IMR-90 (cell line): ENCODE data around the gene BMP7. TPM values are rescaled to one million over a fixed set of nuclear protein-coding genes. Genes with fewer than 3 reads are reported as not detected.

Source experiments
- ATAC-seq: fragments of 200-7000 bp; cut with Tn5 transposase; 2 replicates; pipeline ENCODE4 v1.9.1; 2020; ENCODE audit warnings: low read depth, mild to moderate bottlenecking, moderate library complexity
- BruUV-seq: library from RNA; stranded (reverse); fragments of 400-500 nt; replicated peaks from 2 replicates; lab custom pipeline; 2021; lab: Mats Ljungman, UMichigan
- CTCF ChIA-PET: fragments of 300-600 bp; formaldehyde crosslinking; extraction: SDS; loops from one replicate; lab custom pipeline; 2021; ENCODE audit warnings: antibody characterized with exemption; lab: Yijun Ruan, JAX
- POLR2A ChIA-PET: fragments of 300-600 bp; sonication (Branson Sonifier 250); formaldehyde crosslinking; loops from one replicate; lab custom pipeline; 2022; ENCODE audit warnings: antibody characterized with exemption; ENCODE audit not compliant: unreplicated experiment; lab: Charles Lee
- DNase-seq: peaks from one replicate; pipeline ENCODE4 v3.0.0; 2013
- H2AFZ ChIP-seq: replicated peaks from 2 replicates; pipeline ENCODE3; 2013; ENCODE audit warnings: low read length, mild to moderate bottlenecking; ENCODE audit not compliant: poor library complexity
- H2AK5ac ChIP-seq: 2 replicates; pipeline ENCODE4 v1.6.1; 2013; ENCODE audit warnings: low read depth, low read length, inconsistent platforms
- H2AK9ac ChIP-seq: replicated peaks from 2 replicates; pipeline ENCODE3; 2013; ENCODE audit warnings: mild to moderate bottlenecking, low read depth, low read length, moderate library complexity; ENCODE audit not compliant: poor library complexity
- H2BK120ac ChIP-seq: 2 replicates; pipeline ENCODE4 v1.6.1; 2013; ENCODE audit warnings: low read depth, low read length, inconsistent platforms
- H2BK15ac ChIP-seq: 3 replicates; pipeline ENCODE4 v1.6.1; 2013; ENCODE audit warnings: low read depth, low read length, inconsistent platforms
- H2BK20ac ChIP-seq: 2 replicates; pipeline ENCODE4 v1.6.1; 2013; ENCODE audit warnings: low read depth, mild to moderate bottlenecking, inconsistent platforms, low read length, moderate library complexity
- H2BK5ac ChIP-seq: 2 replicates; pipeline ENCODE4 v1.6.1; 2013; ENCODE audit warnings: mild to moderate bottlenecking, low read depth, low read length, inconsistent platforms; ENCODE audit not compliant: poor library complexity, severe bottlenecking
- H3K14ac ChIP-seq: replicated peaks from 2 replicates; pipeline ENCODE4 v1.6.1; 2013; ENCODE audit warnings: low read depth, low read length, inconsistent platforms
- H3K18ac ChIP-seq: 2 replicates; pipeline ENCODE4 v1.6.1; 2013; ENCODE audit warnings: low read depth, low read length, control low read depth
- H3K23ac ChIP-seq: 2 replicates; pipeline ENCODE4 v1.6.1; 2013; ENCODE audit warnings: low read depth, low read length, inconsistent platforms
- H3K27ac ChIP-seq: 2 replicates; pipeline ENCODE4 v1.5.1; 2013; ENCODE audit warnings: mild to moderate bottlenecking, control low read depth, low read length; ENCODE audit not compliant: insufficient read depth
- H3K27me3 ChIP-seq: 2 replicates; pipeline ENCODE4 v1.6.1; 2013; ENCODE audit warnings: low read length; ENCODE audit not compliant: control insufficient read depth, insufficient read depth
- H3K36me3 ChIP-seq: 2 replicates; pipeline ENCODE4 v1.6.1; 2013; ENCODE audit warnings: low read length, mixed read lengths; ENCODE audit not compliant: control insufficient read depth, insufficient read depth
- H3K4ac ChIP-seq: 2 replicates; pipeline ENCODE4 v1.6.1; 2013; ENCODE audit warnings: low read depth, low read length, inconsistent platforms
- H3K4me1 ChIP-seq: 2 replicates; pipeline ENCODE4 v1.6.1; 2013; ENCODE audit warnings: low read length, mixed read lengths; ENCODE audit not compliant: control insufficient read depth, insufficient read depth
- H3K4me2 ChIP-seq: 2 replicates; pipeline ENCODE4 v1.6.1; 2013; ENCODE audit warnings: low read depth, mild to moderate bottlenecking, control low read depth, low read length, moderate library complexity
- H3K4me3 ChIP-seq: 2 replicates; pipeline ENCODE4 v1.5.1; 2013; ENCODE audit warnings: low read depth, mild to moderate bottlenecking, control low read depth, low read length, moderate library complexity; ENCODE audit not compliant: insufficient read depth
- H3K56ac ChIP-seq: 2 replicates; pipeline ENCODE4 v1.6.1; 2013; ENCODE audit warnings: low read length, inconsistent platforms; ENCODE audit not compliant: insufficient read depth; ENCODE audit errors: extremely low read depth
- H3K79me1 ChIP-seq, 2 experiments: 2 replicates each; pipeline ENCODE4 v1.6.1; 2013; ENCODE audit warnings: low read length in 2 of 2, inconsistent platforms in 1 of 2, low read depth in 1 of 2
- H3K9ac ChIP-seq: 2 replicates; pipeline ENCODE4 v1.6.1; 2013; ENCODE audit warnings: low read depth, low read length, control low read depth
- H3K9me1 ChIP-seq: 2 replicates; pipeline ENCODE4 v1.6.1; 2013; ENCODE audit warnings: low read length, inconsistent platforms; ENCODE audit not compliant: insufficient read depth
- H3K9me3 ChIP-seq: 2 replicates; pipeline ENCODE4 v1.6.1; 2013; ENCODE audit warnings: low read length; ENCODE audit not compliant: control insufficient read depth, insufficient read depth
- H4K20me1 ChIP-seq: 2 replicates; pipeline ENCODE4 v1.6.1; 2013; ENCODE audit warnings: low read length, inconsistent platforms; ENCODE audit not compliant: insufficient read depth
- H4K5ac ChIP-seq: 2 replicates; pipeline ENCODE4 v1.6.1; 2013; ENCODE audit warnings: mild to moderate bottlenecking, low read depth, low read length, control low read depth
- H4K8ac ChIP-seq, 2 experiments: 2 replicates each; pipeline ENCODE4 v1.6.1; 2013; ENCODE audit warnings: low read depth in 2 of 2, low read length in 2 of 2, control low read depth in 1 of 2, inconsistent platforms in 1 of 2
- H4K91ac ChIP-seq: 2 replicates; pipeline ENCODE4 v1.6.1; 2013; ENCODE audit warnings: low read depth, low read length, inconsistent platforms; ENCODE audit not compliant: insufficient read depth
- CTCF ChIP-seq: conservative IDR thresholded peaks from 2 replicates; pipeline ENCODE4 v1.5.1; 2012; ENCODE audit warnings: mild to moderate bottlenecking, low read depth, low read length, improper control_type of control experiment
- WGBS, 2 experiments: methylation state at CpG; one replicate each; pipeline versions ENCODE4 v1.1.5 to v1.1.7; 2013; ENCODE audit warnings: missing lambda C conversion rate in 2 of 2; ENCODE audit not compliant: insufficient read length in 1 of 2; ENCODE audit errors: extremely low coverage in 2 of 2; 5-methylcytosine and 5-hydroxymethylcytosine counted together
- dilution Hi-C: fragments of 300-500 bp; cut with HindIII; formaldehyde crosslinking; loops from one replicate; pipeline ENCODE4 v1.14.3; 2018; ENCODE audit warnings: low sequenced_read_pairs; ENCODE audit not compliant: unreplicated experiment
- in situ Hi-C: fragments of 300-500 bp; cut with MboI; formaldehyde crosslinking; loops from 3 replicates; pipeline ENCODE4 v1.14.3; 2019; ENCODE audit warnings: low sequenced_read_pairs, inconsistent platforms, mixed read lengths
- intact Hi-C: fragments of 100-400 bp; cut with micrococcal nuclease; formaldehyde crosslinking; loops from 2 replicates; pipeline ENCODE4 v1.10.0; 2022
- polyA plus RNA-seq, 3 experiments: library from polyadenylated mRNA; depleted of rRNA; stranded (reverse); fragments of >200 nt; gene quantifications; 2 replicates each; pipeline ENCODE4 v1.2.3, GENCODE V29; 2012; ENCODE audit warnings: low replicate concordance in 1 of 3
- total RNA-seq: library from RNA; depleted of rRNA; stranded (reverse); fragments of >200 nt; gene quantifications from 2 replicates; pipeline ENCODE4 v1.2.3, GENCODE V29; 2012

Gene BMP7
- total and polyA plus RNA-seq, 2 of the 4 experiments (the other 2 are of a cell fraction): not detected

DNA sequence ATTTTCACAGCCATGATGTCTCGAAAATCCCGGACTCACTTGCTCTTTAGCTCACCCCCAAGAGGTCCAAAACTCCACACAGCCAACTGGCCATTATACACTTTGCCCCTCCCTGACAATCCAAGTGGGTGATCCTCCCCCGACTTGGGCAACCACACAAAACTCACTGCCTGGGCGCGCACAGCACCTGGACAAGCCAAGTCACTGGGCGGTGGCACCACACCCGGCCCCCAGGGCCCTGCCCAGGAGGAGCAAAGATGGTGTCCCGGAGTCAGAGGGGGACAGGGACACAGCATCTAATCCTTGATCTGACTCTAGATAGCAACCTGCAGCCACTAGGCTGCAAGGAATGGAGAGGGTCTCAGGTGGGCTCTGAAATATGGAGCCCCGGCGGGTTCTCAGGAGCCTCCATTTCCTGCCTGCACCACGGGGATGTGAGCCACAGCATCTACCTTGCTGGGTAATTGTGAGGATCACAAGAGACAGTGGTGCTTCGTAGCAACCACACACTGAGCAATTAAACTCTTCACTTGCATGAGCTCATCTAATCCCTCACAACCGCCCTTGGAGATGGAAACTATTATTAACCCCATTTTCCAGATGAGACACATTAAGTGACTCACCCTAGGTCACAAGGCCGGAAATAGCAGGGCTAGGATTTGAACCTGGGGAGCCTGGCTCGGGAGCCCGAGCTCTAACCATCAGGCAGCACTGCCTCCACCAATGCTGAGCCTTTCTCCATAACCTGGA lies 66.6 kb downstream of the BMP7 start:
- H2BK20ac ChIP-seq: no peak overlapping the region
- no peak overlapping the region for H2BK120ac ChIP-seq
- CTCF ChIA-PET: no interaction called here
- H3K4me3 ChIP-seq: no peak overlapping the region
- no peak for ATAC-seq
- H4K5ac ChIP-seq: no peak overlapping the region
- H3K4me2 ChIP-seq: no peak overlapping the region
- 67% methylated on average over 4 of the region's 16 CpGs; no CpG with 5 or more reads in 1 of the 2 experiments for WGBS, 2 experiments
- TF ChIP-seq CTCF: no peak
- H3K18ac ChIP-seq: no peak overlapping the region
- dilution Hi-C loops (no loop called here), intact Hi-C loops (no loop called here), in situ Hi-C loops (no loop called here)
- no peak overlapping the region for H3K14ac ChIP-seq
- H2AFZ ChIP-seq: no peak overlapping the region
- no peak overlapping the region for H2AK9ac ChIP-seq
- H3K36me3 ChIP-seq: no peaks in the 10 kb centered on the region
- H3K23ac ChIP-seq: no peak overlapping the region
- POLR2A ChIA-PET: no interaction called here
- no peaks in the 10 kb centered on the region for H3K4me1 ChIP-seq
- BruUV-seq: no TSS peak
- DNase-seq: no peak
- H3K56ac ChIP-seq: no peak overlapping the region
- no peak overlapping the region for H4K91ac ChIP-seq
- no peak overlapping the region for H3K9ac ChIP-seq
- H3K79me1 ChIP-seq: no peaks in the 10 kb centered on the region
- peaks cover 14% of the 10 kb centered on the region; the same call in 1 of the 2 replicates for H3K9me3 ChIP-seq
- H3K4ac ChIP-seq: no peak overlapping the region
- no peak overlapping the region for H4K8ac ChIP-seq
- no peaks in the 10 kb centered on the region for H3K9me1 ChIP-seq
- H2BK15ac ChIP-seq: no peak overlapping the region
- H2AK5ac ChIP-seq: no peak overlapping the region
- H4K20me1 ChIP-seq: no peaks in the 10 kb centered on the region
- H3K27me3 ChIP-seq: no peaks in the 10 kb centered on the region
- no peak overlapping the region for H2BK5ac ChIP-seq
- no peak overlapping the region for H3K27ac ChIP-seq
